Activated CD4-positive, alpha-beta T cell treated with anti-CD3 and anti-CD28 coated beads, Interleukin-10, Interleukin-2, amounts not matched to agents 100 ng/mL and 50 ng/mL, durations not matched to agents 16 hours and 8 hours (primary cell): ENCODE measurements around the gene PADI1.

ENCODE experiments used
- DNase-seq: peaks from one replicate; pipeline ENCODE4 v3.0.0-alpha.2; 2020

Gene PADI1

GRCh38 chr1:17183388-17184160 is 21.4 kb upstream of the PADI1 start:
- DNase-seq, result no peak

- DNase-seq, result no peak
Measured at GRCh38 chr1:17184161-17184665, 20.7 kb upstream of the PADI1 start.

- no peak for DNase-seq
Measured at GRCh38 chr1:17184822-17185484, 20.0 kb upstream of the PADI1 start.

- DNase-seq, result no peak
Measured at GRCh38 chr1:17185485-17185860, 19.5 kb upstream of the PADI1 start.

GRCh38 chr1:17186216-17186909 is 18.6 kb upstream of the PADI1 start:
- DNase-seq, result no peak

- DNase-seq, result no peak
Measured at GRCh38 chr1:17187051-17187450, 17.9 kb upstream of the PADI1 start.

GRCh38 chr1:17188217-17188616 is 16.7 kb upstream of the PADI1 start:
- DNase-seq, result no peak

- DNase-seq, result no peak
Measured at GRCh38 chr1:17188889-17189631, 15.9 kb upstream of the PADI1 start.

GRCh38 chr1:17189632-17189990 is 15.3 kb upstream of the PADI1 start:
- no peak for DNase-seq

GRCh38 chr1:17190010-17190995 is 14.6 kb upstream of the PADI1 start:
- DNase-seq, result no peak

- DNase-seq, result no peak
Measured at GRCh38 chr1:17191990-17192242, 13.0 kb upstream of the PADI1 start.

- DNase-seq, result no peak
Measured at GRCh38 chr1:17192394-17193221, 12.3 kb upstream of the PADI1 start.

GRCh38 chr1:17193222-17194132 is 11.5 kb upstream of the PADI1 start:
- DNase-seq, result no peak

GRCh38 chr1:17194133-17194475 is 10.8 kb upstream of the PADI1 start:
- no peak for DNase-seq

GRCh38 chr1:17194615-17195528 is 10.1 kb upstream of the PADI1 start:
- DNase-seq, result no peak

- no peak for DNase-seq
Measured at GRCh38 chr1:17195731-17196130, 9.2 kb upstream of the PADI1 start.

GRCh38 chr1:17196496-17197185 is 8.3 kb upstream of the PADI1 start:
- DNase-seq, result no peak

GRCh38 chr1:17197696-17198095 is 7.2 kb upstream of the PADI1 start:
- DNase-seq, result no peak
